ENCODE data around the gene PUS1.
"Not testable (repeated sequence)": the region's sequence is repeated elsewhere in the genome, so short reads cannot be mapped to it uniquely, and the experiment has no call there.

PUS1 gene

GRCh38 chr12:131928711-131929580, at the start of gene PUS1:
Gene PUS1, plus strand, starts transcription at chr12:131929276. Its CDS starts 447 bp downstream, at chr12:131929723.
- peak; percentile 94 for DNase-seq (ENCODE audit: low read depth)

DNA sequence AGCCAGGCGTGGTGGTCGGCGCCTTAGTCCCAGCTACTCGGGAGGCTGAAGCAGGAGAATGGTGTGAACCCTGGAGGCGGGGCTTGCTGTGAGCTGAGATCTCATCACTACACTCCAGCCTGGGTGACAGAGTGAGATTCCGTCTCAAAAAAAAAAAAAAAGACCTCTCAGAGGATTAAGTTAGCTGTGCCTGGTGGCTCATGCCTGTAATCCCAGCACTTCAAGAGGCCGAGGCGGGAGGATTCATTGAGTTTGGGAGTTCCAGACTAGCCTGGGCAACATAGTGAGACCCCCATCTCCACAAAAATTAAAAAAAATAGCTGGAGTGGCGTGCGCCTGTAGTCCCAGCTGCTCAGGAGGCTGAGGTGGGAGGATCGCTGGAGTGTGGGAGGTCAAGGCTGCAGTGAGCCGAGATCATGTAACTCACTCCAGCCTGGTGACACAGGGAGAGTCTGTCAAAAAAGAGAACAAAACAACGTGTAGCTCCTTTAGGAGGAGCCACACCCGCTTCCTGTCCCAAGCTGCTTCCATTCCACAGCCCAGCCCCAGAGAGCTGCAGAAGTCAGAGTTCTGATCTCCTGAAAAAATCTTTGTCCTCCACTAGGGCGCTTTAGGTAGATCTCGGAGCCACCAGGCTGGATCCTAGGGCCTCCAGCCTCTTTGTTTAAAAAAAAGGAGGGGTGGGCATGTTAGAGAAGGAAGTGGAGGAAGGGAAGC, 46.1 kb upstream of the PUS1 start:
- DNase-seq (ENCODE audit: low read depth): no peak

DNA sequence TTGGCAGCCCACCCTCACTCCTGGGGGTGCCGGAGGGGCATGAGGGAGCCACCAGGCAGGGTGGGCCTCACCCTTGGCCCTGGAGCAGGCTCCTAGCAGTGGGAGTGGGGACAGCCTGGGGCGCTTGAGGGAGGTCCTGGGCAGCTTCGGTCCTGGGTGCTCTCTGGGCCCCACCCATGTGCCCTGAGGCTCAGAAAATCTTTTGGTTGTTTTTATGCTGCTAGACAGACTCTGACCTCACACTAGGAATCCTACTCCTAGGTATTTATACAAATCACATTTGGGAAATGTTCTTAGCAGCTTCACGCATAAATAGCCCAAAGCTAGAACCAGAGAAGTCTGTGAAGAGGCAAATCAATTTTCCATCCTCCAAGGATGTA, 45.6 kb upstream of the PUS1 start:
- no peak for DNase-seq (ENCODE audit: low read depth)

DNA sequence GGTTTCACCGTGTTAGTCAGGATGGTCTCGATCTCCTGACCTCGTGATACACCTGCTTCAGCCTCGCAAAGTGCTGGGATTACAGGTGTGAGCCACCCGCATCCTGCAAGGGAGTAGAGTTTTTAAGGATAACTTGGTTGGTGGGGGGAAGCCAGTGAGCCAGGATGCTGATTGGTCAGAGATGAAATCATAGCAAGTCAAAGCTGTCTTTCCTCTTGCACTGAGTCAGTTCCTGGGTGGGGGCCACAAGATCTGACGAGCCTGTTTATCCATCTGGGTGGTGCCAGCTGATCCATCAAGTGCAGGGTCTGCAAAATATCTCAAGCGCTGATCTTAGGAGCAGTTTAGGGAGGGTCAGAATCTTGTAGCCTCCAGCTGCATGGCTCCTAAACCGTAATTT, 44.0 kb upstream of the PUS1 start:
- DNase-seq (ENCODE audit: low read depth): not testable (repeated sequence)

DNA sequence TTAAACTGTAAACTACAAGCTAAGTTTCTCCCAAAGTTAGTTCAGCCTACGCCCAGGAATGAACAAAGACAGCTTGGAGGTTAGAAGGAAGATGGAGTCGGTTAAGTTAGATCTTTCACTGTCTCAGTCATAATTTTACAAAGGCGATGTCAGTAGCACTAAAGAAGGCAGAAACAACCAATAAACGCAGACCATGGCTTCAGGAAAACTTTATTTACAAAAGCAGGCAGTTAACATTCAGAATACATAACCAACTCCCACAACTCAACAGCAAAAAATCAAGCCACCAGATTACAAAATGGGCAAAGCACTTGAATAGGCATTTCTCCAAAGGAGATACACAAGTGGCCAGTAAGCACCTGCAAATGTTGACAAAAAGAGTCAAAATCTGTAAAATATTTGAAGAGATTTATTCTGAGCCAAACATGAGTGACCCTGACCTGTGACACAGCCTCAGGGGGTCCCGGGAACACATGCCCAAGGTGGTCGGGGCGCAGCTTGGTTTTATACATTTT, 43.5 kb upstream of the PUS1 start:
- DNase-seq (ENCODE audit: low read depth): no peak

DNA sequence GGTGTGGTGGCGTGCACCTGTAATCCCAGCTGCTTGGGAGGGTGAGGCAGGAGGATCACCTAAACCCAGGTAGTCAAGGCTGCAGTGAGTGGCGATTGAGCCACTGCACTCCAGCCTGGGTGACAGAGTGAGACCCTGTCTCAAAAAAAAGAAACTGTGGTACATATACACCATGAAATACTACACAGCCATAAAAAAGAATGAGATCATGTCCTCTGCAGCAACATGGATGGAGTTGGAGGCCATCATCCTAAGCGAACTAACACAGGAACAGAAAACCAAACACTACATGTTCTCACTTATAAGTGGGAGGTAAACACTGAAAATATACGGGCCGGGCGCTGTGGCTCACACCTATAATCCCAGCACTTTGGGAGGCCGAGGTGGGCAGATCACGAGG, 37.4 kb upstream of the PUS1 start:
- DNase-seq (ENCODE audit: low read depth): not testable (repeated sequence)

DNA sequence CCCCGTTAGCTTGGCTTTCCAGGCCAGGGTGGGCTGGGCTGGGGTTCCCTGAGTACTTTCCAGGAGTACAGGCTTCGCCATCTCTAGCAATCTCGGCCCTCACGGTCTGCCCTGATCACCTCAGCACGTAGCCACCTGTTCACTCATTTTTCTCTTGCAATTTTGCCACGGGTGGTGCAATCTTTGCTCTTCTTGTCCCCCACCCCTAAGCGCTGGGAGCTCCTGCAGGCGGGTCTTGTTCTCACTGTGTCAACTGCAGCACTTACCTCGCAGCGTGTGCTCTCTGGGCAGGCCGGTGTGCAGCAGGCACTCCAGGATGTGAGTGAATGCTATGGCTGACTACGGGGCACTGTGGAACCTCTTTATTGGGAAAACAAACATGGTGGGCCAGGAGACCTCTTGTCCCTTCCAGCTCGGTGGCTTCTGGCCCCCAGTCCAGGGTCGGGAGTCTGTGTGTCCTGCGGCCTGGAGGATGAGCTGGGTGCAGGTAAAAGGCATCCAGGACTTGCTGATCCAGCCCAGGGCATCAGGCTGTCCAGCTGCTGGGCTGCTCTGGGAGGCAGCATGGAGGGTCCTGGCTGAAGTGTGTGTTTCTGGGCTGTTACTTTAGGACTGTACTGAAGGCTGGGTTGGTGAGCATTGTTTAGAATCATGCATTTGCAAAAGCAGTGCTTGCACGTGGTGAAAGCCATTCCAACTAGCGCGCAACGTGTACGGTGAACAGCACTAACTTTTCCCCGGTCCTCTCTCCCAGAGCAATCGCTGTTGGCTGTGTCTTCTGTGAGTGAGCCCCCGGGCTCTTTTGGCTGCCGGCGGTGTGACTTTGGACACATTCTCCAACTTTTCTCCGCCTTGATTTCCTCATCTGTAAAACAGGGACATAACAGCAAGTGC, 36.1 kb upstream of the PUS1 start:
- DNase-seq (ENCODE audit: low read depth): no peak

GRCh38 chr12:131893605-131894312, 35.3 kb upstream of the PUS1 start:
- no peak for DNase-seq (ENCODE audit: low read depth)

GRCh38 chr12:131894313-131894860, 34.7 kb upstream of the PUS1 start, which contains the start of gene ULK1:
Gene ULK1, plus strand, starts transcription at chr12:131894622. Its CDS starts 380 bp downstream, at chr12:131895002.
- DNase-seq (ENCODE audit: low read depth): peak; percentile 80

DNA sequence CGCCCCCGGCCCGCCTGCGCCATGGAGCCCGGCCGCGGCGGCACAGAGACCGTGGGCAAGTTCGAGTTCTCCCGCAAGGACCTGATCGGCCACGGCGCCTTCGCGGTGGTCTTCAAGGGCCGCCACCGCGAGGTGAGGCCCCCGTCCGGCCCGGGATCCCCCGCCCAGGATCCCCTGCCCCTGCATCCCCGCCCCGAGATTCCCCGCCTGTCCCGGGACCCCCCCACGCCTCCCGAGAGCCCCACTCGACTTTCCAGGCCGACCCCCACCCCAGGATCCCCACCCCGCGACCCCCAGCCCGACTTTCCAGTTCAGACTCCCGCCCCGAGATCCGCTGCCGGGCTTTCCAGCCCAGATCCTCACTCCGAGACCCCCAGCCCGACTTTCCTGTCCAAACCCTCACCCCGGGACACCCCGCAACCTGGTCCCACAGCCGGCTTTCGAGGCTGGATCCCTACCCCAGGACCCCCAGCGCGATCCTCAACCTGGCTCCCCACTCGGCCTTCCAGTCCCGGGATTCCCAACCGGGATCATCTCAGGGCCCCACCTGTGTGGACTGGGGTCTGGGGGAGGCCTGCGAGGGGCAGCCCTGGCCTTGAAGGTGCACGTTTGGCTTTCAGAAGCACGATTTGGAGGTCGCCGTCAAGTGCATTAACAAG, 34.0 kb upstream of the PUS1 start:
- DNase-seq (ENCODE audit: low read depth): peak; percentile 22

- DNase-seq (ENCODE audit: low read depth): peak; percentile 9
Observed at GRCh38 chr12:131895640-131896079, 33.4 kb upstream of the PUS1 start.

GRCh38 chr12:131896080-131896810, 32.8 kb upstream of the PUS1 start:
- peak; percentile 91 for DNase-seq (ENCODE audit: low read depth)

DNA sequence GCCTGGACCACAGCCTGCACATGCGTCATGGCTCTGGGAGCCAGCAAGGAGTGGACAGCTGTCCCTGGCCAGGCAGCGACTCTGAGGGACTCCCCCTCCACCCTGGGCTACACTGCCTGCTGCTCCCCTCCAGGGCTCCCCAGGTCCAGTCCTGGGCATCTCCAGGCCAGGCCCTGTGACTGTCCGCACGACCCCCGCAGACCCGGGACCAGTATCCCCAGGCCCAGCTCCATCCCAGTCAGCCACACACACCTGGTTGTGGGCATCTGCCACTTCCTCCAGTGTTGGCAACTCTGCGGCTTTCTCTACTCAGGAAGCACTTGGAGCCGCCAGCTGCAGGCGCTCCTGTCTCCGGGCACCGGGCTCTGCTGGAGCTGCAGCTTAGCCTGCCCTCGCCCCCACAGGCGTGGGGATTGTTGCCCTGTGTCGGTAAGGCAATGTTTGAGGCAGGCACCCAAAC, 32.2 kb upstream of the PUS1 start:
- peak; percentile 73 for DNase-seq (ENCODE audit: low read depth)

GRCh38 chr12:131897276-131897675, 31.8 kb upstream of the PUS1 start:
- no peak for DNase-seq (ENCODE audit: low read depth)

DNA sequence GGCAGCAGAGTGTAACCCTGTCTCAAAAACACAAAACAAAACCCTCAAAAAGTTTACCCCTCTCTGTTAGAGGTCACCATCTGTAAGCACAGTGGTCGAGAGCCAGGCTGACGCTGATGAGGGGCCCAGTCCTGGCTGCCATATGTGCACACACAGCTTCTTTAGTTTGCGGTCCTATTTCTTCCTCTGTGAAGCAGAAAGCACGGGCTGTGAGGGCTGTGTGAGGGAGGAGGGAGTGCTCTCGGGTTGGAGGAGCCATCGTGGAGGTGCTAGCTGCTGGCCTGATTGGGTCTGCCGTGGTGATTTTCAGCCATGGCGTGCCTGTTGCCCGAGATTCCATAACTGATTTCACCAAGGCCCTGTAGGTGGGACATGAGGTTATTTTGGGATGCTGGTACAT, 31.2 kb upstream of the PUS1 start:
- DNase-seq (ENCODE audit: low read depth): no peak

- peak; percentile 24 for DNase-seq (ENCODE audit: low read depth)
Observed at GRCh38 chr12:131900397-131900796, 28.7 kb upstream of the PUS1 start.

- DNase-seq (ENCODE audit: low read depth): no peak
Observed at GRCh38 chr12:131901431-131902331, 27.4 kb upstream of the PUS1 start.
